Measurements from ENCODE around the gene PGLYRP4.

PGLYRP4 gene

GRCh38 chr1:153288634-153289275, 59.9 kb downstream of the PGLYRP4 start:
- no peak for DNase-seq (ENCODE audit: low read depth)

Measured in activated T-cell treated with anti-CD3 and anti-CD28 coated beads for 24 hours (primary cell).